Lower leg skin (tissue), 3 donors: ENCODE data around the gene FMNL3.

ENCODE experiments used
- CTCF ChIP-seq, 3 donors: fragments of 450-650 bp; IDR thresholded peaks; one replicate each; pipeline ENCODE4 v1.5.1; 2016; ENCODE audit warnings: antibody characterized with exemption in 3 of 3, mild to moderate bottlenecking in 3 of 3, moderate library complexity in 2 of 3
- POLR2A ChIP-seq, 2 donors: fragments of 450-650 bp; IDR thresholded peaks; one replicate each; pipeline ENCODE4 v1.6.1; 2016 to 2017; ENCODE audit warnings: antibody characterized with exemption in 2 of 2, mild to moderate bottlenecking in 1 of 2, moderate library complexity in 1 of 2

- no peak for TF ChIP-seq CTCF (IDR thresholded peaks at IDR 0.05)
- no peak for TF ChIP-seq POLR2A (IDR thresholded peaks at IDR 0.05)
Observed at GRCh38 chr12:49635036-49635435, 72.2 kb downstream of the FMNL3 start.
